T-helper 1 cell treated with Interleukin-12 subunit alpha and Interleukin-12 subunit beta and Interleukin-4 antibody, amounts not matched to agents 30 μg/mL and 1 μg/mL, for 36 hours (primary cell): ENCODE data around the gene AP1S1.
"Not testable (repeated sequence)": the region's sequence is repeated elsewhere in the genome, so short reads cannot be mapped to it uniquely, and the experiment has no call there.

Source experiments
- H3K27ac Mint-ChIP-seq: one replicate; pipeline ENCODE4 v1.8.0; 2021; ENCODE audit warnings: mild to moderate bottlenecking, mixed read lengths
- H3K27me3 Mint-ChIP-seq: one replicate; pipeline ENCODE4 v1.8.0; 2021; ENCODE audit warnings: low read depth, mixed read lengths
- H3K36me3 Mint-ChIP-seq: one replicate; pipeline ENCODE4 v1.8.0; 2021; ENCODE audit warnings: low read depth, mixed read lengths
- H3K4me1 Mint-ChIP-seq: one replicate; pipeline ENCODE4 v1.8.0; 2021; ENCODE audit warnings: low read depth, mixed read lengths
- H3K4me3 Mint-ChIP-seq: one replicate; pipeline ENCODE4 v1.8.0; 2021; ENCODE audit warnings: mild to moderate bottlenecking, moderate library complexity, mixed read lengths
- H3K9me3 Mint-ChIP-seq: one replicate; pipeline ENCODE4 v1.8.0; 2021; ENCODE audit warnings: mixed read lengths

AP1S1 gene

GRCh38 chr7:101203740-101204738, 49.8 kb downstream of the AP1S1 start:
- peak overlapping the region; percentile 73 for H3K4me3 Mint-ChIP-seq
- H3K4me1 Mint-ChIP-seq, H3K9me3 Mint-ChIP-seq: not testable (repeated sequence)
- peaks cover 13% of the 10 kb centered on the region for H3K36me3 Mint-ChIP-seq
- peak overlapping the region; percentile 84 for H3K27ac Mint-ChIP-seq
- peaks cover 39% of the 10 kb centered on the region for H3K27me3 Mint-ChIP-seq

GRCh38 chr7:101205901-101206664, 51.8 kb downstream of the AP1S1 start:
- H3K27me3 Mint-ChIP-seq, result peaks cover 27% of the 10 kb centered on the region
- no peak overlapping the region for H3K4me3 Mint-ChIP-seq
- H3K27ac Mint-ChIP-seq, result no peak overlapping the region
- peaks cover 2% of the 10 kb centered on the region for H3K4me1 Mint-ChIP-seq
- no peaks in the 10 kb centered on the region for H3K9me3 Mint-ChIP-seq
- H3K36me3 Mint-ChIP-seq, result peaks cover 13% of the 10 kb centered on the region

- Mint-ChIP-seq H3K9me3 (no peaks in the 10 kb centered on the region), H3K27ac (no peak overlapping the region), H3K4me3 (no peak overlapping the region), H3K4me1 (peaks cover 2% of the 10 kb centered on the region), H3K27me3 (peaks cover 21% of the 10 kb centered on the region), H3K36me3 (peaks cover 13% of the 10 kb centered on the region)
Observed at GRCh38 chr7:101206665-101207042, 52.4 kb downstream of the AP1S1 start.

DNA sequence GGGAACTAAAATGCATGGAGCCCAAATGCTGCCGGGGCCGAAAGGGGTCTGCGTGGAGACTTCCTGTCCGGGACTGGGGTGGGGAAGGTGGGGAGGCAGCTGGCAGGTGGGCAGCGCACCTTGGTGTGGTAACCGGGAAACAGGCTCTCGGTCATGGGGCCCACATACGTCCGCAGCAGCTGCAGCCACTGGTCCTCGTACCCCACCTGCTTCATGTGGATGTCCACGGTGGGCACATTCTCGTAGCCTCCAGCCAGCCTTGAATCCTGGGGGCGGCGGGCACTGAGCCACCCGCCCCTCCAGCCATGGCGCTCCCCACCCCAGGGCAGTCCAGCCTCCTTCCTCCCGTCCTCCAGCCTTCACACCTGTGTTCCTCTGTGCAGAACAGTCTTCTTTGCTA, 53.2 kb downstream of the AP1S1 start:
- Mint-ChIP-seq H3K4me3 (no peak overlapping the region), H3K36me3 (peaks cover 13% of the 10 kb centered on the region), H3K9me3 (no peaks in the 10 kb centered on the region), H3K4me1 (peaks cover 2% of the 10 kb centered on the region), H3K27me3 (peaks cover 18% of the 10 kb centered on the region), H3K27ac (no peak overlapping the region)

DNA sequence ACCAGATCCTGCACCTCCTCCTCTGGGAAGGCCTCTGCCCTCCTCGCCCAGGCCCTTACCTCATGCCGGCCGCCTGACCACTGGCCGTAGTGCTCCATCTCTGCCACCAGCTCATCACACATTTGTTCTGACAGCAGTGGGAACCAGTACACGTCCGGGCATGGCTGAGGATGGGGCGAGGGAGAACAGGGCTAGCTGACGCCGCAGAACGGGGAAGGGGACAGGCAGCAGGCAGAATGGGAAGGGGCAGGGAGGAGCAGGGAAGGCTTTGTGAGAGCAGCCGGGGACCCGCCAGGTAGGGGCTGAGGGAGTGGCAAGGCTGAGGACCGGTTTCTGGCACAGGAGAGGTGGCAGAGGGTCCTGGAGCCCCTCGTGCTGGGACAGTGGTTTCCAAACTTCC, 54.5 kb downstream of the AP1S1 start:
- Mint-ChIP-seq H3K27me3 (peaks cover 6% of the 10 kb centered on the region), H3K4me3 (no peak overlapping the region), H3K4me1 (peaks cover under 1% of the 10 kb centered on the region), H3K9me3 (no peaks in the 10 kb centered on the region), H3K27ac (no peak overlapping the region), H3K36me3 (peaks cover 13% of the 10 kb centered on the region)

DNA sequence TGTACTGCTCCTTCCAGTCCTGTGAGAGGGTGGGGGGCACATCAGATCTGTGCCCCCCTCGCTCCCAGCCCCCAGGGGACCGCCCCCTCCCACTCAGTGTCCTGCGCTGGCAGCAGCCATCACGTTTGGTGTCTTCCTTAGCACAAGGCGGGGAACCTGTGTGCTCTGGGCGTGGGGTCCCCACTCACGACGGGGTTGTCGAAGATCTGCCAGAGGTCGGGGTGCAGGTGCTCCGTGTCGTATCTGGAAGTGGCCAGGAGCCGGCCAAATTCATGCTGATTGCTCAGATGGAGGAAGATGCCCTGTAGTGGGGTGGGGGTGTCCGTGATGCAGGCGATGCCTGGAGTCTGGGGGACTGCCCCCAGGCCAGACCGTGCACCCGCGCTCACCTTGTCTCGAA, 55.9 kb downstream of the AP1S1 start:
- Mint-ChIP-seq H3K27ac (no peak overlapping the region), H3K4me1 (no peaks in the 10 kb centered on the region), H3K4me3 (no peak overlapping the region), H3K9me3 (no peaks in the 10 kb centered on the region), H3K36me3 (peaks cover 17% of the 10 kb centered on the region), H3K27me3 (no peaks in the 10 kb centered on the region)
